Vagina (tissue), 2 donors: ENCODE measurements around the gene INPP5B. TPM values are rescaled to one million over a fixed set of nuclear protein-coding genes. Genes with fewer than 3 reads are reported as not detected.
"Not testable (repeated sequence)": the region's sequence is repeated elsewhere in the genome, so short reads cannot be mapped to it uniquely, and the experiment has no call there.

Experiments used
- DNase-seq, 2 donors: peaks; one replicate each; pipeline ENCODE4 v3.0.0-alpha.2; 2017; ENCODE audit errors: extremely low spot score in 2 of 2
- H3K27ac ChIP-seq: fragments of 200-600 bp; sonication (generic); one replicate; pipeline ENCODE4 v1.5.1; 2019
- H3K27me3 ChIP-seq: fragments of 200-600 bp; sonication (generic); one replicate; pipeline ENCODE4 v1.5.1; 2019
- H3K36me3 ChIP-seq, 2 donors: fragments of 200-600 bp; sonication (generic); one replicate each; pipeline ENCODE4 v1.5.1; 2017 to 2019
- H3K4me1 ChIP-seq: fragments of 200-600 bp; sonication (generic); one replicate; pipeline ENCODE4 v1.5.1; 2019
- H3K4me3 ChIP-seq, 2 donors: fragments of 200-600 bp; sonication (generic); 1 replicate in 1 of 2; 2 replicates in 1 of 2; pipeline ENCODE4 v1.5.1; 2016 to 2019
- H3K9me3 ChIP-seq: fragments of 200-600 bp; sonication (generic); one replicate; pipeline ENCODE4 v1.5.1; 2019
- POLR2A ChIP-seq, 2 donors: fragments of 450-650 bp; IDR thresholded peaks; one replicate each; pipeline ENCODE4 v1.6.1; 2017; ENCODE audit warnings: antibody characterized with exemption in 2 of 2, mild to moderate bottlenecking in 2 of 2, moderate library complexity in 2 of 2
- POLR2AphosphoS5 ChIP-seq, 2 donors: sonication (generic); formaldehyde crosslinking; IDR thresholded peaks; one replicate each; pipeline ENCODE4 v1.9.0; 2017; ENCODE audit warnings: antibody characterized with exemption in 2 of 2, mild to moderate bottlenecking in 2 of 2, low read depth in 1 of 2; ENCODE audit not compliant: insufficient read depth in 1 of 2
- intact Hi-C: fragments of 100-400 bp; cut with DNase I; formaldehyde crosslinking; loops from one replicate; pipeline ENCODE4 v1.15.1; 2023
- total RNA-seq: library from RNA; depleted of rRNA; stranded (reverse); fragments of >200 nt; gene quantifications from one replicate; pipeline ENCODE4 v1.2.3, GENCODE V29; 2016
- TF ChIP-seq, protein P1 (sequence below), 3 experiments: fragments of 450-650 bp in 2 of 3; fragments of 200-600 bp in 1 of 3; sonication (generic) in 1 of 3; IDR thresholded peaks; one replicate each; pipeline ENCODE4 v1.5.1; 2017 to 2019; ENCODE audit warnings: antibody characterized with exemption in 3 of 3, mild to moderate bottlenecking in 2 of 3, moderate library complexity in 2 of 3

The INPP5B gene
- total RNA-seq, 1 donor from 2014 or later = 31.2 TPM

DNA sequence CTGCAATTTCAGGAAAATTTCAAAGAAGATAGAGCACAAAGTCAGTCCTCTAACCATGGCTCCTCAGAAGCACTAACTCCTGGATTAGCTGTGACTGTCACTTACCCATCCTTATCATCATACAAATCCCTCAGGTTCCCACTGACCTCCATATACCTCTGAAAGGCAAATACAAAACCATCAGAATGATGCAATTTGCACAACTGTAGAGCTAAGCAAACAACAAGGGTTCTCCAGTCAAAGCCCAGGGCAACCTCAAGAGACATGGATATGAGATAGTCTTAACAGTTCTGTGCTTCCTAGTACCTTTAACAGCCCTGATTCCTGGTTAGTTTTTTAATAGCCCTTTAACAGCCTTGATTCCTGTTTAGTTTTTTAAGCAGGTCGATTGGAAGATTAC lies 40.8 kb upstream of the INPP5B start:
- TF ChIP-seq POLR2AphosphoS5 (IDR thresholded peaks at IDR 0.05; ENCODE audit: insufficient read depth in 1 of 2, low read depth in 1 of 2) (no peak), POLR2A (IDR thresholded peaks at IDR 0.05) (no peak)
- TF ChIP-seq, protein P1, sequence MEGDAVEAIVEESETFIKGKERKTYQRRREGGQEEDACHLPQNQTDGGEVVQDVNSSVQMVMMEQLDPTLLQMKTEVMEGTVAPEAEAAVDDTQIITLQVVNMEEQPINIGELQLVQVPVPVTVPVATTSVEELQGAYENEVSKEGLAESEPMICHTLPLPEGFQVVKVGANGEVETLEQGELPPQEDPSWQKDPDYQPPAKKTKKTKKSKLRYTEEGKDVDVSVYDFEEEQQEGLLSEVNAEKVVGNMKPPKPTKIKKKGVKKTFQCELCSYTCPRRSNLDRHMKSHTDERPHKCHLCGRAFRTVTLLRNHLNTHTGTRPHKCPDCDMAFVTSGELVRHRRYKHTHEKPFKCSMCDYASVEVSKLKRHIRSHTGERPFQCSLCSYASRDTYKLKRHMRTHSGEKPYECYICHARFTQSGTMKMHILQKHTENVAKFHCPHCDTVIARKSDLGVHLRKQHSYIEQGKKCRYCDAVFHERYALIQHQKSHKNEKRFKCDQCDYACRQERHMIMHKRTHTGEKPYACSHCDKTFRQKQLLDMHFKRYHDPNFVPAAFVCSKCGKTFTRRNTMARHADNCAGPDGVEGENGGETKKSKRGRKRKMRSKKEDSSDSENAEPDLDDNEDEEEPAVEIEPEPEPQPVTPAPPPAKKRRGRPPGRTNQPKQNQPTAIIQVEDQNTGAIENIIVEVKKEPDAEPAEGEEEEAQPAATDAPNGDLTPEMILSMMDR (IDR thresholded peaks at IDR 0.05) = no peak
- H3K27ac ChIP-seq = no peak overlapping the region
- H3K27me3 ChIP-seq = no peaks in the 10 kb centered on the region
- intact Hi-C loops = no loop called here
- no peak for DNase-seq
- peaks cover 5 to 48% of the 10 kb centered on the region in 2 donors for H3K36me3 ChIP-seq
- no peaks in the 10 kb centered on the region for H3K9me3 ChIP-seq
- peaks cover 21% of the 10 kb centered on the region for H3K4me1 ChIP-seq
- H3K4me3 ChIP-seq = no peak overlapping the region

DNA sequence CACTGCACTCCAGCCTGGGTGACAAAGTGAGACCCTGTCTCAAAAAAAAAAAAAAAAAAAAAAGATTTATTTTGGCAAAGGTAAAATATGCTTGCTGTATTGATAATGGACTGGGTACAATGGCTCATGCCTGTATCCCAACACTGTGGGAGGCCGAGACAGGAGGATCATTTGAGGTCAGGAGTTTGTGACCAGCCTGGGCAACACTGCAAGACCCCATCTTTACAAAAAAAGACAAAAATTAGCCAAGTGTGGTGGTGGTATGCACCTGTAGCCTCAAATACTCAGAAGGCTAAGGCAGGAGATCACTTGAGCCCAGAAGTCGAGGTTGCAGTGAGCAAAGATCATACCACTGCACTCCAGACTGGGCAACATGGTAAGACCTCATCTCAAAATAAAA lies 36.7 kb upstream of the INPP5B start:
- H3K27ac ChIP-seq = no peak overlapping the region
- DNase-seq = no peak
- intact Hi-C loops = no loop called here
- H3K36me3 ChIP-seq = peaks cover 5 to 90% of the 10 kb centered on the region in 2 donors
- H3K4me3 ChIP-seq = no peak overlapping the region
- H3K27me3 ChIP-seq = no peaks in the 10 kb centered on the region
- peaks cover 8% of the 10 kb centered on the region for H3K4me1 ChIP-seq
- no peaks in the 10 kb centered on the region for H3K9me3 ChIP-seq
- TF ChIP-seq, protein P1 (IDR thresholded peaks at IDR 0.05) = no peak
- TF ChIP-seq POLR2AphosphoS5 (IDR thresholded peaks at IDR 0.05; ENCODE audit: insufficient read depth in 1 of 2, low read depth in 1 of 2) (no peak), POLR2A (IDR thresholded peaks at IDR 0.05) (no peak)

DNA sequence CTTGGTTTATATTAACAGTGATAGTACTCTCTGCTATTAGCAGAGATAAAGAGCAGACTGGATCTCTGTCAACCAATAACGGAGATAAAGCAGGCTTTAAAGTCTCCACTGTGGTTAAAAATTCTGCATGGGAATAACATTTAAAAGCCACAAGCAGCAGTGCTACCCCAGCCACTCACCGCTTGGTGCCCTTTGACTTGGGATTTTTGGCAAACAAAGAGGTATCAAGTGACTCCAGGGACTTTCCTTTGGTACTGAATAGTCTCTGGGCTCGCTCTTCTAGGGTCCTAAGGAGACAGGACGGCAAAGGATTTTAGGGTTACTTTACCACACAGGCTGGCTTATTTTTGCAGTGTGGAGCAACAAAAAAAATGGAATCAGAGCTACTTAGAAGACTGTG lies 31.7 kb upstream of the INPP5B start:
- H3K27me3 ChIP-seq = no peaks in the 10 kb centered on the region
- H3K27ac ChIP-seq = no peak overlapping the region
- intact Hi-C loops = no loop called here
- TF ChIP-seq POLR2A (IDR thresholded peaks at IDR 0.05) (no peak), POLR2AphosphoS5 (IDR thresholded peaks at IDR 0.05; ENCODE audit: insufficient read depth in 1 of 2, low read depth in 1 of 2) (no peak)
- TF ChIP-seq, protein P1 (IDR thresholded peaks at IDR 0.05) = no peak
- no peak overlapping the region for H3K4me3 ChIP-seq
- H3K9me3 ChIP-seq = no peaks in the 10 kb centered on the region
- DNase-seq = no peak
- H3K4me1 ChIP-seq = no peaks in the 10 kb centered on the region
- H3K36me3 ChIP-seq = peaks cover 0 to 86% of the 10 kb centered on the region in 2 donors

GRCh38 chr1:37975083-37975482 lies 28.2 kb upstream of the INPP5B start:
- H3K27me3 ChIP-seq, H3K27ac ChIP-seq, intact Hi-C loops, H3K4me3 ChIP-seq, H3K4me1 ChIP-seq, DNase-seq, H3K9me3 ChIP-seq: not testable (repeated sequence)
- peaks cover 0 to 65% of the 10 kb centered on the region in 2 donors for H3K36me3 ChIP-seq
- TF ChIP-seq, protein P1 (IDR thresholded peaks at IDR 0.05) = peak in 2 of 3 experiments; percentile 20 to 41

GRCh38 chr1:37974567-37974966 lies 27.7 kb upstream of the INPP5B start:
- no peaks in the 10 kb centered on the region for H3K9me3 ChIP-seq
- TF ChIP-seq POLR2AphosphoS5 (IDR thresholded peaks at IDR 0.05; ENCODE audit: insufficient read depth in 1 of 2, low read depth in 1 of 2) (no peak), POLR2A (IDR thresholded peaks at IDR 0.05) (no peak)
- TF ChIP-seq, protein P1 (IDR thresholded peaks at IDR 0.05) = no peak
- no peak overlapping the region for H3K4me3 ChIP-seq
- DNase-seq = no peak
- intact Hi-C loops = no loop called here
- no peaks in the 10 kb centered on the region for H3K4me1 ChIP-seq
- H3K27ac ChIP-seq = no peak overlapping the region
- H3K27me3 ChIP-seq = no peaks in the 10 kb centered on the region
- peaks cover 0 to 65% of the 10 kb centered on the region in 2 donors for H3K36me3 ChIP-seq

- H3K9me3 ChIP-seq, H3K27me3 ChIP-seq, H3K27ac ChIP-seq, H3K4me1 ChIP-seq, intact Hi-C loops, H3K4me3 ChIP-seq, DNase-seq: not testable (repeated sequence)
- H3K36me3 ChIP-seq = peaks cover 0 to 65% of the 10 kb centered on the region in 2 donors
These were observed 26.8 kb upstream of the INPP5B start for GRCh38 chr1:37973684-37974083.
